WTC11 (cell line): ENCODE data around the gene RMND5A. TPM values are rescaled to one million over a fixed set of nuclear protein-coding genes. Genes with fewer than 3 reads are reported as not detected.

Experiments
- ARID4B ChIP-seq: sonication (generic); formaldehyde crosslinking; IDR thresholded peaks from 2 replicates; pipeline ENCODE4 v1.8.0; 2023; ENCODE audit warnings: missing genetic modification reagents, mild to moderate bottlenecking, borderline replicate concordance
- GRHL2 ChIP-seq: fragments of 250-450 bp; sonication (Bioruptor Pico); IDR thresholded peaks from 2 replicates; pipeline ENCODE4 v1.8.0; 2022; ENCODE audit warnings: mild to moderate bottlenecking, moderate library complexity; ENCODE audit not compliant: insufficient replicate concordance, severe bottlenecking
- IRF2 ChIP-seq: sonication (generic); formaldehyde crosslinking; IDR thresholded peaks from 2 replicates; pipeline ENCODE4 v1.8.0; 2022; ENCODE audit warnings: low read depth, missing genetic modification reagents, borderline replicate concordance
- MLX ChIP-seq: sonication (generic); formaldehyde crosslinking; IDR thresholded peaks from 2 replicates; pipeline ENCODE4 v1.8.1; 2023; ENCODE audit warnings: mild to moderate bottlenecking, missing genetic modification reagents, moderate library complexity
- MXD4 ChIP-seq: fragments of 250-450 bp; sonication (Bioruptor Pico); IDR thresholded peaks from 2 replicates; pipeline ENCODE4 v1.8.0; 2021; ENCODE audit warnings: mild to moderate bottlenecking, moderate library complexity, borderline replicate concordance
- PRDM15 ChIP-seq: sonication (generic); formaldehyde crosslinking; IDR thresholded peaks from 2 replicates; pipeline ENCODE4 v1.8.0; 2022; ENCODE audit warnings: missing genetic modification reagents
- SP1 ChIP-seq: sonication (generic); formaldehyde crosslinking; conservative IDR thresholded peaks from 2 replicates; pipeline ENCODE4 v1.8.1; 2022; ENCODE audit warnings: missing genetic modification reagents
- STAT6 ChIP-seq: sonication (generic); formaldehyde crosslinking; conservative IDR thresholded peaks from 2 replicates; pipeline ENCODE4 v1.8.1; 2023; ENCODE audit warnings: mild to moderate bottlenecking, low read depth, missing genetic modification reagents, moderate library complexity
- TEAD4 ChIP-seq: sonication (generic); formaldehyde crosslinking; IDR thresholded peaks from 2 replicates; pipeline ENCODE4 v1.8.0; 2022; ENCODE audit warnings: mild to moderate bottlenecking, missing genetic modification reagents
- ZBTB21 ChIP-seq: sonication (generic); formaldehyde crosslinking; IDR thresholded peaks from 2 replicates; pipeline ENCODE4 v1.8.1; 2023; ENCODE audit warnings: mild to moderate bottlenecking, missing genetic modification reagents, borderline replicate concordance
- ZMAT4 ChIP-seq: fragments of 250-450 bp; sonication (Bioruptor Pico); IDR thresholded peaks from 2 replicates; pipeline ENCODE4 v1.9.0; 2021; ENCODE audit warnings: mild to moderate bottlenecking
- ZNF219 ChIP-seq: sonication (generic); formaldehyde crosslinking; IDR thresholded peaks from 2 replicates; pipeline ENCODE4 v1.8.0; 2023; ENCODE audit warnings: missing genetic modification reagents, mild to moderate bottlenecking, borderline replicate concordance
- ZNF416 ChIP-seq: fragments of 250-450 bp; sonication (Bioruptor Pico); IDR thresholded peaks from 2 replicates; pipeline ENCODE4 v1.9.0; 2021; ENCODE audit warnings: mild to moderate bottlenecking, inconsistent platforms
- ZNF425 ChIP-seq: fragments of 250-450 bp; sonication (Bioruptor Pico); conservative IDR thresholded peaks from 2 replicates; pipeline ENCODE4 v1.9.0; 2021; ENCODE audit warnings: mild to moderate bottlenecking
- total RNA-seq: library from RNA; stranded (reverse); gene quantifications from 3 replicates; pipeline ENCODE4 v1.2.3, GENCODE V29; 2021

Gene RMND5A
- total RNA-seq, 1 experiment from 2014 or later: 55.4 TPM

GRCh38 chr2:86788881-86789686, 69.0 kb downstream of the RMND5A start (continued):
- TF ChIP-seq GRHL2: no peak
- no peak for TF ChIP-seq STAT6 (CRISPR knock-in tag)
- TF ChIP-seq ZNF416 (CRISPR knock-in tag): no peak
- TF ChIP-seq ZBTB21 (CRISPR knock-in tag): peak; percentile 39; the same call in 1 of the 2 replicates
- TF ChIP-seq SP1 (CRISPR knock-in tag): 0 out of 2 replicates have a peak, but pooled peaks have one; percentile 26
- TF ChIP-seq ZMAT4: no peak
- TF ChIP-seq TEAD4 (CRISPR knock-in tag): peak; percentile 75
- TF ChIP-seq IRF2 (CRISPR knock-in tag): no peak
- no peak for TF ChIP-seq MXD4 (CRISPR knock-in tag)
- TF ChIP-seq ZNF219: no peak
- no peak for TF ChIP-seq MLX (CRISPR knock-in tag)
- TF ChIP-seq ZNF425 (CRISPR knock-in tag): no peak
- TF ChIP-seq PRDM15: no peak
- peak; percentile 98 for TF ChIP-seq ARID4B (CRISPR knock-in tag)
